Fibroblast of the aortic adventitia (primary cell): ENCODE measurements around the gene RXRA. TPM values are rescaled to one million over a fixed set of nuclear protein-coding genes. Genes with fewer than 3 reads are reported as not detected.

Source experiments
- DNase-seq: peaks from one replicate; pipeline ENCODE4 v3.0.0-alpha.2; 2010; ENCODE audit warnings: low read depth
- H3K4me3 ChIP-seq: 2 replicates; pipeline ENCODE4 v1.5.1; 2011; ENCODE audit warnings: low read depth, mild to moderate bottlenecking, control low read depth, low read length, moderate library complexity
- CTCF ChIP-seq: IDR thresholded peaks from 2 replicates; pipeline ENCODE4 v1.5.1; 2011; ENCODE audit warnings: mild to moderate bottlenecking, low read length, control low read depth, inconsistent platforms; ENCODE audit not compliant: insufficient read depth
- total RNA-seq: library from RNA; depleted of rRNA; stranded (reverse); fragments of >200 nt; gene quantifications from 2 replicates; pipeline ENCODE4 v1.2.3, GENCODE V29; 2012; ENCODE audit warnings: low replicate concordance

RXRA gene
- total RNA-seq, 1 donor: 20.9 TPM

- no peak overlapping the region for H3K4me3 ChIP-seq
- DNase-seq: no peak
- TF ChIP-seq CTCF: no peak
Observed at GRCh38 chr9:134381671-134382516, 55.6 kb downstream of the RXRA start.

GRCh38 chr9:134382733-134383132 lies 56.5 kb downstream of the RXRA start:
- no peak for TF ChIP-seq CTCF
- H3K4me3 ChIP-seq: no peak overlapping the region
- no peak for DNase-seq

GRCh38 chr9:134383148-134383547 lies 56.9 kb downstream of the RXRA start:
- no peak overlapping the region for H3K4me3 ChIP-seq
- no peak for TF ChIP-seq CTCF
- DNase-seq: no peak

- TF ChIP-seq CTCF: no peak
- no peak for DNase-seq
- no peak overlapping the region for H3K4me3 ChIP-seq
Observed at GRCh38 chr9:134384811-134385479, 58.7 kb downstream of the RXRA start.

- H3K4me3 ChIP-seq: no peak overlapping the region
- DNase-seq: no peak
- no peak for TF ChIP-seq CTCF
Observed at GRCh38 chr9:134385915-134386314, 59.7 kb downstream of the RXRA start.

GRCh38 chr9:134386951-134387831 lies 60.9 kb downstream of the RXRA start:
- DNase-seq: no peak
- TF ChIP-seq CTCF: no peak
- H3K4me3 ChIP-seq: no peak overlapping the region
